ENCODE results near the gene CPE. TPM values are rescaled to one million over a fixed set of nuclear protein-coding genes. Genes with fewer than 3 reads are reported as not detected.

The CPE gene
- total and polyA plus RNA-seq, 8 donors: 22.9 to 547 (median 104) TPM

- Histone ChIP-seq H3K9me3 (no peaks in the 10 kb centered on the region), H3K36me3 (no peaks in the 10 kb centered on the region), H3K27me3 (no peaks in the 10 kb centered on the region), H3K4me1 (no peaks in the 10 kb centered on the region), H3K4me3 (no peak overlapping the region), H3K27ac (no peak overlapping the region)
- no peak for DNase-seq
- no peak for FAIRE-seq
- intact Hi-C loops (cut with DNase I): no loop called here
- TF ChIP-seq, protein P1, sequence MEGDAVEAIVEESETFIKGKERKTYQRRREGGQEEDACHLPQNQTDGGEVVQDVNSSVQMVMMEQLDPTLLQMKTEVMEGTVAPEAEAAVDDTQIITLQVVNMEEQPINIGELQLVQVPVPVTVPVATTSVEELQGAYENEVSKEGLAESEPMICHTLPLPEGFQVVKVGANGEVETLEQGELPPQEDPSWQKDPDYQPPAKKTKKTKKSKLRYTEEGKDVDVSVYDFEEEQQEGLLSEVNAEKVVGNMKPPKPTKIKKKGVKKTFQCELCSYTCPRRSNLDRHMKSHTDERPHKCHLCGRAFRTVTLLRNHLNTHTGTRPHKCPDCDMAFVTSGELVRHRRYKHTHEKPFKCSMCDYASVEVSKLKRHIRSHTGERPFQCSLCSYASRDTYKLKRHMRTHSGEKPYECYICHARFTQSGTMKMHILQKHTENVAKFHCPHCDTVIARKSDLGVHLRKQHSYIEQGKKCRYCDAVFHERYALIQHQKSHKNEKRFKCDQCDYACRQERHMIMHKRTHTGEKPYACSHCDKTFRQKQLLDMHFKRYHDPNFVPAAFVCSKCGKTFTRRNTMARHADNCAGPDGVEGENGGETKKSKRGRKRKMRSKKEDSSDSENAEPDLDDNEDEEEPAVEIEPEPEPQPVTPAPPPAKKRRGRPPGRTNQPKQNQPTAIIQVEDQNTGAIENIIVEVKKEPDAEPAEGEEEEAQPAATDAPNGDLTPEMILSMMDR (IDR thresholded peaks at IDR 0.05): peak in 1 of 4 donors; percentile 7
- WGBS, 2 donors: 6 to 9% methylated on average over 2 of the region's 2 CpGs
- peak in 2 of 4 donors; percentile 64 to 69 for ATAC-seq
These were observed 22.9 kb upstream of the CPE start for GRCh38 chr4:165355900-165356300.

DNA sequence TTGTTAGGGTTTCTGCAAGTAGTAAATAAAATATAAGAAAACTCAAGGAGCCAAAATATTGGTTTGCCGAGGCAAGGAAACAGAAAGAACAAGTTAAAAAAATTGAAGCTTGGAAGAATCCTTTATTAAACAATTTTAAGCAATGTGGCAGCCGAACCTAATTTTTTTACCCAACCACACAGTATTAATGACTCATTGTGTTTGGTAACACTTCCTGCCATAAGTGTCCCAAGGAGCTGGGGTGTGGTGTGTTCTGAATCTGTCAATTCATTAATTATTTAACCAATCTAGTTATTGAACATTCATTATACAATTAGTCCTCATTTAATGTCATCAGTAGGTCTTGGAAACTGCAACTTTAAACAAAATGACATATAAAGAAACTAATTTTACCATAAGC is 19.3 kb upstream of the CPE start:
- Histone ChIP-seq H3K4me1 (no peaks in the 10 kb centered on the region), H3K9me3 (no peaks in the 10 kb centered on the region), H3K27ac (no peak overlapping the region), H3K4me3 (no peak overlapping the region), H3K36me3 (no peaks in the 10 kb centered on the region), H3K27me3 (no peaks in the 10 kb centered on the region)
- intact Hi-C loops (cut with DNase I): no loop called here
- FAIRE-seq: no peak
- 71 to 72% methylated on average over 2 of the region's 2 CpGs for WGBS, 2 donors
- no peak for DNase-seq
- TF ChIP-seq, protein P1 (IDR thresholded peaks at IDR 0.05): no peak
- ATAC-seq: peak in 1 of 4 donors; percentile 64

GRCh38 chr4:165360041-165360695 is 18.6 kb upstream of the CPE start:
- Histone ChIP-seq H3K27ac (no peak overlapping the region), H3K4me1 (no peaks in the 10 kb centered on the region), H3K9me3 (no peaks in the 10 kb centered on the region), H3K36me3 (no peaks in the 10 kb centered on the region), H3K4me3 (no peak overlapping the region), H3K27me3 (no peaks in the 10 kb centered on the region)
- ATAC-seq (peak in 1 of 4 donors; percentile 24), FAIRE-seq (no peak), DNase-seq (no peak)
- TF ChIP-seq, protein P1 (IDR thresholded peaks at IDR 0.05): no peak
- WGBS, 2 donors: 45 to 53% methylated on average over 6 of the region's 6 CpGs
- intact Hi-C loops (cut with DNase I): loop anchor here in 1 of 3 donors (10.0 kb wide), 1 partner anchor 115 kb away; no protein-coding TSS in a partner anchor

DNA sequence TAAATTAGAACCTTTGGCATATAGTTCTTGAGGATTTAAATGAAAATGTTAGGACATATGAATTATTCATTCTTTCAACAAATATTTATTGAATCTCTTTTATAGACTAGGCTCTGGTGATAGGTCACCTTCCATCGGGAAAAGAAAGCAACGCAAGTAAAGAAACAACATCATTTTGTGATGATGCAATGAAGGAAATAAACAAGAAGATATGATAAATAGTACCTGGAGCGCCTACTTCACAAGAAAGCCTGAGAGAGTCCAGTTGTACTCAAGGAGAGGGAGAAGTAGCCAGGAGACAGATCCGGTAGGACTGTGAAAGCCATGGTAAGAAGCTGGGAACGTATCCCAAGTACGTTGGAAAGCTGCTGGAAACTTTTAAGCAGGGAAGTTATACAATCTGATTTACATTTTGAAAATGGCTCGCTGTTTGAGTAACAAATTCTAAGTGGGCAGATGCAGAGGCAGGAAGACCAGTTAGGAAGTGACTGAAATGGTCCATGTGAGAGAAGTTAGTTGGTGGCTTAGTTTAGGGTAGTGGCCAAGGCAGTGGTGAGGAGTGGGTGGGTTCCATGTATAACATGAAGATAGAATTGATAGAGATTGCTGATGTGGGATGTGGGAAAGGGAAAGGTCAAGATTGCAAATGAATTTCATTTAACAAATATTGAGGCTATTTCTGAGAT is 17.7 kb upstream of the CPE start:
- Histone ChIP-seq H3K36me3 (no peaks in the 10 kb centered on the region), H3K4me1 (no peaks in the 10 kb centered on the region), H3K9me3 (no peaks in the 10 kb centered on the region), H3K27me3 (no peaks in the 10 kb centered on the region), H3K4me3 (no peak overlapping the region), H3K27ac (no peak overlapping the region)
- ATAC-seq (no peak), DNase-seq (no peak), FAIRE-seq (no peak)
- intact Hi-C loops (cut with DNase I): loop anchor here in 1 of 3 donors (10.0 kb wide), 1 partner anchor 114 kb away; no protein-coding TSS in a partner anchor
- TF ChIP-seq, protein P1 (IDR thresholded peaks at IDR 0.05): no peak
- 77 to 86% methylated on average over 7 of the region's 7 CpGs for WGBS, 2 donors

DNA sequence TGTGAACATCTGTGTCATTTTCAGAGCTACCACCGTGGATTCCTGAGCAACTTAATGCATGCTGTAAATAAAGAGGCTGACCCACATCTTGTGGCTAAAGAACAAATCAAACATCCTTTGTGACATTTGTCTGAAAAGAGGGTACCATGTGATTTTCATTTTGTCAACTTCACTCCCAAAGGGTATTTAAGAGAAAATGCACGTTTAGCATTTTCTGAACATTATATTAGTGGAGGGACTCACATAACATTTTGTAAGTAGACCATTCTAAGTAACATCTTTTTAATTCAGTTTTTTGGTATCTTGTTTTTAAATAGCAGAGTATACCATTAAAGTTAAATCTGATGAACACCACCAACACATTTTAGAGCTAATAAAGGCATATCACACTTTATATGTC is 17.0 kb upstream of the CPE start:
- FAIRE-seq (no peak), ATAC-seq (no peak), DNase-seq (no peak)
- no peaks in the 10 kb centered on the region for H3K27me3 ChIP-seq
- H3K9me3 ChIP-seq: no peaks in the 10 kb centered on the region
- no peaks in the 10 kb centered on the region for H3K36me3 ChIP-seq
- intact Hi-C loops (cut with DNase I): loop anchor here in 1 of 3 donors (10.0 kb wide), 1 partner anchor 113 kb away; no protein-coding TSS in a partner anchor
- no peak overlapping the region for H3K4me3 ChIP-seq
- H3K27ac ChIP-seq: no peak overlapping the region
- H3K4me1 ChIP-seq: no peaks in the 10 kb centered on the region
- WGBS, 2 donors: 69 to 70% methylated on average over 2 of the region's 2 CpGs
- TF ChIP-seq, protein P1 (IDR thresholded peaks at IDR 0.05): no peak

Measured in pancreas (tissue), 10 donors.